ENCODE measurements around the gene MRAS.
"Not testable (repeated sequence)": the region's sequence is repeated elsewhere in the genome, so short reads cannot be mapped to it uniquely, and the experiment has no call there.

Gene MRAS

GRCh38 chr3:138394686-138395085 is 46.3 kb downstream of the MRAS start:
- DNase-seq, result no peak

- DNase-seq, result no peak
Observed at GRCh38 chr3:138395865-138396751, 47.7 kb downstream of the MRAS start.

GRCh38 chr3:138396752-138397410 is 48.5 kb downstream of the MRAS start:
- DNase-seq, result no peak

DNA sequence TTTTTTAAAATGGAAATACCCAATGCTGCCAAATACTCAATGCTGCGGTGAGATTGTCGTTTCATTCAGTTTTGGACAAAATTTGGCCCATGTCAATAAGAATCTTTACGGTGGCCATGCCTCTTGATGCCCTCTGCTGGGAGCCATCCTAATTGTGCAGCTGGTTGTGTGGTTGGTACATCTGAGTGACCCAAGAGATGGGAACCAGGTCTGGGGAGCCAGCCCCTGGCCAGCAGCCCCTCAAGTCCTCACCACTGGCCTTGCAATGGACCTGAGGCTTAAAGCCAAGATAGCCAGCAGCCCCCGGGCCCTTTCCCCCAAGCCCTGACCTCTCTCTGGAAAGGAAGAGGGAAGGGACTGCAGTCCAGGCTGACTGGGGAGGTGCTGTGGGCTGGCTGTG is 49.6 kb downstream of the MRAS start:
- DNase-seq, result no peak

- no peak for DNase-seq
Observed at GRCh38 chr3:138398791-138399575, 50.6 kb downstream of the MRAS start.

DNA sequence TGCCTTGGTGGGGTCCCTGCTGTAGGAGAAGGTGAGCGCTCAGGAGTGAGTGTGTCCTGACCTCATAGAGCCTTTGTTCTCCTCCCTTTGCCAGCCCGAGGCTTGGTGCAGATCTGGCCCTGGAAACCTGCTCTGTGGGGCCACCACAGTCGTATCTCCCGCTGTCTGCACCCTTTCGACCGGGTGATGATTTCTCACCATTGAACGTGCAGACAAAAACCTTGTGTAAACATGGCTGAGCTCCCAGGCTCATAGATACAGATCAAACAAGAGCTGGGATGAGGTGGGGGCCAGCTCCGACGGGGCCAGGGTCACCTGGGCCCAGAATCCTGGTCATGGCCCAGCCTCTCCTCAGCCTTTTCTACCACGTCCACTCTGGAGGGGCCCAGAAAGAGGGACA is 51.4 kb downstream of the MRAS start:
- no peak for DNase-seq

GRCh38 chr3:138400651-138401070 is 52.3 kb downstream of the MRAS start:
- DNase-seq, result no peak

DNA sequence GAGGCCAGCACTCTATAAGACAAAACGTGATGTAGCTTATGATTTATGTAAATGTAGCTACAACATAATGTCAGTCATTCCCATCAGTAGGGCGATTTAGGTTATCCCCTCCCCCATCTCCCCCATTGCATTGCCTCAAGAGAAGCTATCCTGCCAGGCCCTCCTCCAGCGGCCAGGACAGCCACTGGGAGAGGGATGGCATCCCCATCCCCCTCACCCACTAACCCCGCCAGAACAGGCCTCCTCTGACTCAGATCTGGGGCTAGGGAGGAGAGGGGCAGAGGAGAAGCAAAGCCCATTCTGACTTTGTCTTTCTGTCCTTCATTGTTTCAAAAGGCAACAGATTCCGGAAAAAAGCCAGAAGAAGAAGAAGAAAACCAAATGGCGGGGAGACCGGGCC is 53.5 kb downstream of the MRAS start:
- no peak for DNase-seq

GRCh38 chr3:138404121-138404520 is 55.7 kb downstream of the MRAS start:
- no peak for DNase-seq

- no peak for DNase-seq
Observed at GRCh38 chr3:138405001-138405400, 56.6 kb downstream of the MRAS start.

DNA sequence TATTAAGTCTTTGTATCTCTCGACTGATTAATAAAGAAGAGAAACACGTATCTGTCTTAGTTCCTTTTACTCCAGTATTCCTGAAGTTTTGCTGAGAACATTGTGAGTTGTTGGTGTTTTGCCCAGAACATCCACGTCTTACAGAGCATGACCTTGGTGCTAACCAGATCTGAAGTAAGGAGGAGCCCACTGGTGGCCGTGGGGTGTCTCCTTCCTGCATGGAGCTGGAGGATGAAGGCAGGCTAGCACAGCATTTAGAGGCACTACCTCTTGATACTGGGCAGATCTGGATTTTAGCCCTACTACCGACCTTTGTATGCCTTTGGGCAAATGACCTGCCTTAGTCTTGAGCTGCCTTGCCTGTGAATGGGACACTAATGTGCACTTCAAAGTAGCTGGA is 57.1 kb downstream of the MRAS start:
- DNase-seq, result no peak

DNA sequence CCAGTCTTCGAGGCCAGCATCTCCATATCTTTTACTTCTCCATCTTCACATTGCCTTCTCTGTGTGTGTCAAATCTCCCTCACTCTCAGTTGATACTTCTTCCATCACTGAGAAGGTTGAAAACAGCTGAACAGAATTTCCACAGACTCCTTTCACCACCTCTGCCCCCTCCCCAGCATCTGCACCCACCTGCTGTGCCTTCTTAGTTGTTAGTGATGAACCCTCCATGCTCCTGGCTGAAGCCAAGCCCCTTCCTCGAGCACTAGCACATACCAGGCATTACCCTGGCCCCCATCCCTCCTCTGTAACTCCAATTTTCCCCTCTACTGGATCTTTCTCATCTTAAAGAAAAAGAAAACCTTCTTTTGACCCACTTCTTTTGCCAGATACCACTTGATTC is 58.2 kb downstream of the MRAS start:
- no peak for DNase-seq

GRCh38 chr3:138407236-138407907 is 59.0 kb downstream of the MRAS start:
- no peak for DNase-seq

- no peak for DNase-seq
Observed at GRCh38 chr3:138408751-138409570, 60.6 kb downstream of the MRAS start.

GRCh38 chr3:138412821-138413551 is 64.6 kb downstream of the MRAS start:
- DNase-seq, result no peak

GRCh38 chr3:138416236-138416635 is 67.9 kb downstream of the MRAS start:
- not testable (repeated sequence) for DNase-seq

GRCh38 chr3:138417559-138417982 is 69.2 kb downstream of the MRAS start:
- no peak for DNase-seq

- DNase-seq, result no peak
Observed at GRCh38 chr3:138418601-138419206, 70.3 kb downstream of the MRAS start.

DNA sequence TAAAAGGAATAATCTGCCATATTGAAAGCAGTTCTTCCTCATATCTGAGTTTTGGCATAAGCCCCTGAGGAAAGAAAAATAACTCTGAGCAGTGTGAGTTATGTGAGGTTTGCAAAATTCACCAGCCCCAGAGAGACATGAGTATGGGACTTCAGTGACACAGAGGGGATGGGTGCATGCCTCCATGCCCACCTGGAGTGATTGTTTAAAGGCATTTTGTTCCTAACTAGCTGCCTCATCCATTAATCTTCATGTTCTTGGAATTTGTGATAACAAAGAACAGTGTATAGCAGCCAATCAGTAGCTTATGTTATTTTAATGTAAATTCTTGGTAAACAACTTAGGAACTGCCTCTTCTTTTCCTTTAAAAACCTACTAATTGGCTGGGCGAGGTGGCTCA is 74.9 kb downstream of the MRAS start:
- no peak for DNase-seq

DNA sequence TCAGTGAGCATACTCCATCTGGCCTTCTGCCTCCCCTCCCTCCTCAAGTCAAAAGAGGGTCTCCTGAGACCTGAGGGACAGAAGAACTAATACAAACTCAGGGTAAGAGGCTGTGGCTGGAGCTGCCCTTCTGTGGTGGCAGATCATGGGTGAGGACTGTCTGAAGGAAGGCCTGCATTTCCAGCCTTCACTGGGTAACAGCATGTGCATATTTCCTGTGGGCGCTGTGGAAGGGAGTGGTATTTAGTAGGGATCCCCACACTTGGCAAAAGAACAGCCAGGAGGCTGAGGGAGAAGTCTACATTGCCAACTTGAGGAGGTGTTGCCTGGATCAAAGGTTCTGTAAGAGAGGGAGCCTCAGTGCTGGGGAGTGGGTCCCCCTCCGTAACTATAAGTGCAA is 75.9 kb downstream of the MRAS start:
- DNase-seq, result no peak

DNA sequence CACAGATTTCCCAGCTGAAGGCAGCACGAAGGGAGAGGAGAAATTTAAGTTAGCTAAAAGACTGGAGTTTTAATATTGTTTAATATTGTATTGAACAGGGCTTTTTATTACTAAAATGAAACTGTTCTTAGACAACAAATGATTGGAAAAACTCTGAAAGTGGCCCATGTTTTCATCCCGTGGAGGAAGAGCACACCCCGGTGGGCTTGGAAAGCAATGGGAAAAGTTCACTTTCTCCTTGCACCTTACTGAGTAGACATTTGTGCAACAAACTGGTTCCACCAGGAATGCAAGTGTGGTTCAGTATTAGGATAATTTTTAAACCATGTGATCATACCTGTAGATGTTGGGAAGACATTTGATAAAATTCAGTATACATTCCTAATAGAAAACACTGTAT is 77.8 kb downstream of the MRAS start:
- no peak for DNase-seq

Data from cortex of kidney (tissue), 1 donor.